Ascending aorta (tissue), 2 donors: ENCODE measurements around the gene TDRD12. TPM values are rescaled to one million over a fixed set of nuclear protein-coding genes. Genes with fewer than 3 reads are reported as not detected.

ENCODE experiments used
- DNase-seq, 2 donors: peaks; one replicate each; pipeline ENCODE4 v3.0.0-alpha.2; 2019; ENCODE audit warnings: low spot score in 2 of 2
- H3K27ac ChIP-seq, 2 donors: fragments of 200-600 bp; sonication (generic); one replicate each; pipeline ENCODE4 v1.5.1; 2016 to 2017; ENCODE audit warnings: mild to moderate bottlenecking in 1 of 2
- H3K27me3 ChIP-seq: fragments of 200-600 bp; sonication (generic); one replicate; pipeline ENCODE4 v1.5.1; 2017
- H3K36me3 ChIP-seq, 2 donors: fragments of 200-600 bp; sonication (generic); one replicate each; pipeline ENCODE4 v1.5.1; 2016
- H3K4me1 ChIP-seq, 2 donors: fragments of 200-600 bp; sonication (generic); one replicate each; pipeline ENCODE4 v1.5.1; 2016 to 2017; ENCODE audit warnings: mild to moderate bottlenecking in 1 of 2
- H3K4me3 ChIP-seq, 2 donors: fragments of 200-600 bp; sonication (generic); one replicate each; pipeline ENCODE4 v1.5.1; 2016 to 2017; ENCODE audit warnings: mild to moderate bottlenecking in 1 of 2
- H3K9me3 ChIP-seq, 2 donors: fragments of 200-600 bp; sonication (generic); one replicate each; pipeline ENCODE4 v1.5.1; 2016
- CTCF ChIP-seq, 3 experiments: fragments of 200-600 bp in 2 of 3; fragments of 450-650 bp in 1 of 3; sonication (generic) in 2 of 3; IDR thresholded peaks; one replicate each; pipeline ENCODE4 v1.5.1; 2016 to 2019; ENCODE audit warnings: antibody characterized with exemption in 3 of 3, mild to moderate bottlenecking in 1 of 3, moderate library complexity in 1 of 3
- intact Hi-C: fragments of 100-400 bp; cut with DNase I; formaldehyde crosslinking; loops from one replicate; pipeline ENCODE4 v1.15.1; 2023
- total RNA-seq: library from RNA; depleted of rRNA; stranded (reverse); fragments of >200 nt; gene quantifications from one replicate; pipeline ENCODE4 v1.1.0, GENCODE V29; 2016

TDRD12 gene
- total RNA-seq, 1 donor from 2014 or later = 0.11 TPM

DNA sequence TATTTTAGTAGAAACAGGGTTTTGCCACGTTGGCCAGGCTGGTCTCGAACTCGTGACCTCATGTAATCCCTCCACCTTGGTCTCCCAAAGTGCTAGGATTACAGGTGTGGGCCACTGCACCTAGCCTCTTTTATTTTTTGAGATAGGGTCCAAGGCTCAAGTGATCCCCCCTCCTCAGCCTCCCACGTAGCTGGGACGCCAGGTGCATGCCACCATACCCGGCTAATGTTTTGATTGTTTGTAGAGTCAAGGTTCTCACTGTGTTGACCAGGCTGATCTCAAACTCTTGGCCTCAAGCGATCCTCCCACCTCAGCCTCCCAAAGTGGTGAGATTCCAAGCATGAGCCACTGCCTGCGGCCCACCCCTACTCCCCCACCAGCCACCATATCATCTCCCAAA is 143.7 kb downstream of the TDRD12 start:
- no peaks in the 10 kb centered on the region for H3K4me1 ChIP-seq
- intact Hi-C loops = no loop called here
- no peaks in the 10 kb centered on the region for H3K27me3 ChIP-seq
- no peak overlapping the region for H3K27ac ChIP-seq
- no peaks in the 10 kb centered on the region for H3K9me3 ChIP-seq
- TF ChIP-seq CTCF (IDR thresholded peaks at IDR 0.05) = no peak
- no peak overlapping the region for H3K4me3 ChIP-seq
- DNase-seq = no peak
- H3K36me3 ChIP-seq = no peaks in the 10 kb centered on the region

- TF ChIP-seq CTCF (IDR thresholded peaks at IDR 0.05) = no peak
- H3K36me3 ChIP-seq = no peaks in the 10 kb centered on the region
- intact Hi-C loops = no loop called here
- no peak overlapping the region for H3K4me3 ChIP-seq
- no peaks in the 10 kb centered on the region for H3K9me3 ChIP-seq
- no peak for DNase-seq
- H3K27ac ChIP-seq = no peak overlapping the region
- no peaks in the 10 kb centered on the region for H3K27me3 ChIP-seq
- no peaks in the 10 kb centered on the region for H3K4me1 ChIP-seq
Observed at GRCh38 chr19:32863841-32864240, 144.3 kb downstream of the TDRD12 start.

DNA sequence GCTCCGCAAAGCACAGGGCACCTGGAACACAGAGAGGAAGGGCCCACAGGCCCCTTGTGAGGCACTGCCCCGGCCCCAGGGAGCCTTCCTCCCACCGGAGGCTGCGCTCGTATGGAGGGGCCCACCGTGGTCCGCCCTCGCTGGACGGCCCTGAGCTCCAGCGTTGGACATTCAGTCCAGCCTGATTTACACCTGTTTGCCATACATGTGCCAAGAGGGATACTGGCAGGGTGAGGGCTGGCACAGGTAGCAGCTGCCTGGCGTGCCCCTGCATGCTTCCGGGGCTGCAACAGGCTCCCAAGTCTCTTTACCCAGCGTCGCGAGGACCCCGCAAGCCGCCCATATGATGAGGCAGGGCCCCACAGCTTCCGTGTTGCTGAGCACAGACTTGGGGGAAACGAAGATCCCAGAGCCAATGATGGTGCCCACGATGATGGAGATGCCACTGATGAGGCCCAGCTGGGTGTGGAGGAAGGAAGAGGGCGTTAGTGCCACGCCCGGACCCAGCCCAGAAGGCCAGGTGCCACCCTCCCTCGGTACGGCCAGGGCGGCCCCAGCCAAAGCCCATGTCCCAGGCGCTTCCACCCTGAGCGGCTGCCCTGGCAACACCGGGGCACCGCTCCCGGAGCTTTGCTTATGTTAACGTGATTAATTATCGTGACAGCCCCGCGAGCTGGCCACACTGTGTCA is 144.9 kb downstream of the TDRD12 start:
- DNase-seq = no peak
- H3K36me3 ChIP-seq = no peaks in the 10 kb centered on the region
- H3K27ac ChIP-seq = no peak overlapping the region
- no peaks in the 10 kb centered on the region for H3K4me1 ChIP-seq
- no peak overlapping the region for H3K4me3 ChIP-seq
- H3K27me3 ChIP-seq = no peaks in the 10 kb centered on the region
- TF ChIP-seq CTCF (IDR thresholded peaks at IDR 0.05) = no peak
- intact Hi-C loops = no loop called here
- H3K9me3 ChIP-seq = no peaks in the 10 kb centered on the region

- H3K27me3 ChIP-seq = no peaks in the 10 kb centered on the region
- DNase-seq = no peak
- no peaks in the 10 kb centered on the region for H3K4me1 ChIP-seq
- no peak overlapping the region for H3K4me3 ChIP-seq
- intact Hi-C loops = no loop called here
- no peak for TF ChIP-seq CTCF (IDR thresholded peaks at IDR 0.05)
- H3K36me3 ChIP-seq = no peaks in the 10 kb centered on the region
- H3K9me3 ChIP-seq = no peaks in the 10 kb centered on the region
- H3K27ac ChIP-seq = no peak overlapping the region
Observed at GRCh38 chr19:32865326-32865725, 145.8 kb downstream of the TDRD12 start.

GRCh38 chr19:32866061-32866460 is 146.5 kb downstream of the TDRD12 start:
- intact Hi-C loops = no loop called here
- Histone ChIP-seq H3K27me3 (no peaks in the 10 kb centered on the region), H3K36me3 (no peaks in the 10 kb centered on the region), H3K9me3 (no peaks in the 10 kb centered on the region), H3K4me1 (no peaks in the 10 kb centered on the region), H3K27ac (no peak overlapping the region), H3K4me3 (no peak overlapping the region)
- no peak for DNase-seq
- no peak for TF ChIP-seq CTCF (IDR thresholded peaks at IDR 0.05)
